HG03159 (cell line): Measurements from ENCODE around the gene CANT1.

Experiments used
- ATAC-seq: cut with Tn5 transposase; IDR thresholded peaks from one replicate; pipeline ENCODE4 v1.9.1; 2021; ENCODE audit warnings: mild to moderate bottlenecking, moderate library complexity; ENCODE audit not compliant: unreplicated experiment

CANT1 gene

GRCh38 chr17:78997231-78997741 is 12.3 kb downstream of the CANT1 start:
- no peak for ATAC-seq

- ATAC-seq, result no peak
These were observed 12.8 kb downstream of the CANT1 start for GRCh38 chr17:78996781-78997201.

- ATAC-seq, result no peak
These were observed 13.7 kb downstream of the CANT1 start for GRCh38 chr17:78995761-78996451.

GRCh38 chr17:78995022-78995760 is 14.4 kb downstream of the CANT1 start:
- no peak for ATAC-seq

GRCh38 chr17:78993981-78994671 is 15.4 kb downstream of the CANT1 start:
- no peak for ATAC-seq

GRCh38 chr17:78993241-78993956 is 16.2 kb downstream of the CANT1 start:
- no peak for ATAC-seq

- ATAC-seq, result no peak
These were observed 16.9 kb downstream of the CANT1 start for GRCh38 chr17:78992542-78993212.

- ATAC-seq, result no peak
These were observed 17.5 kb downstream of the CANT1 start for GRCh38 chr17:78991906-78992532.

GRCh38 chr17:78991017-78991738 is 18.4 kb downstream of the CANT1 start:
- ATAC-seq, result no peak

- no peak for ATAC-seq
These were observed 19.1 kb downstream of the CANT1 start for GRCh38 chr17:78990349-78991016.

- no peak for ATAC-seq
These were observed 21.4 kb downstream of the CANT1 start for GRCh38 chr17:78988152-78988551.

- no peak for ATAC-seq
These were observed 22.8 kb downstream of the CANT1 start for GRCh38 chr17:78986649-78987328.

- ATAC-seq, result no peak
These were observed 23.4 kb downstream of the CANT1 start for GRCh38 chr17:78986048-78986648.

GRCh38 chr17:78985395-78985794 is 24.2 kb downstream of the CANT1 start:
- no peak for ATAC-seq

- no peak for ATAC-seq
These were observed 28.3 kb downstream of the CANT1 start for GRCh38 chr17:78981010-78981888.

- no peak for ATAC-seq
These were observed 29.0 kb downstream of the CANT1 start for GRCh38 chr17:78980624-78980972.
